Measurements from ENCODE around the gene PRR5L.

DNA sequence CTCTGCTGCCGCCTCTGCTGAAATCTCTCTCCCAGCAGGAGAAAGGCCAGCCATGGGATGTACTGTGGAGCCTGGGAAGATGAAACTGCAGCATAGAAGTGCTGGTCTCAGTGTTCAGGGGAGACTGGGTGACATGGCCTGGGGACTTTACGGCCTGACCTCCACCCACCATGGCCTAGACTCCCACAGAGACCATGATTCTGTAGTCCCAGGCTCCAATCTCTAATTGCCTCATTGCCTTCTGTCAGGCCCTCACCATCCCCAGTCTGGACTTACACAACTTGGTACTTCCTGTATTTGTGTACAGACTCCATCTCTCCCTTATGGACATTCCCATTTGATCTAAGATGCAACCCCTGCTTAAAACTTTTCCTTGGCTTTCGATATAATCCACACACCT, 170.9 kb downstream of the PRR5L start:
- TF ChIP-seq, protein P1, sequence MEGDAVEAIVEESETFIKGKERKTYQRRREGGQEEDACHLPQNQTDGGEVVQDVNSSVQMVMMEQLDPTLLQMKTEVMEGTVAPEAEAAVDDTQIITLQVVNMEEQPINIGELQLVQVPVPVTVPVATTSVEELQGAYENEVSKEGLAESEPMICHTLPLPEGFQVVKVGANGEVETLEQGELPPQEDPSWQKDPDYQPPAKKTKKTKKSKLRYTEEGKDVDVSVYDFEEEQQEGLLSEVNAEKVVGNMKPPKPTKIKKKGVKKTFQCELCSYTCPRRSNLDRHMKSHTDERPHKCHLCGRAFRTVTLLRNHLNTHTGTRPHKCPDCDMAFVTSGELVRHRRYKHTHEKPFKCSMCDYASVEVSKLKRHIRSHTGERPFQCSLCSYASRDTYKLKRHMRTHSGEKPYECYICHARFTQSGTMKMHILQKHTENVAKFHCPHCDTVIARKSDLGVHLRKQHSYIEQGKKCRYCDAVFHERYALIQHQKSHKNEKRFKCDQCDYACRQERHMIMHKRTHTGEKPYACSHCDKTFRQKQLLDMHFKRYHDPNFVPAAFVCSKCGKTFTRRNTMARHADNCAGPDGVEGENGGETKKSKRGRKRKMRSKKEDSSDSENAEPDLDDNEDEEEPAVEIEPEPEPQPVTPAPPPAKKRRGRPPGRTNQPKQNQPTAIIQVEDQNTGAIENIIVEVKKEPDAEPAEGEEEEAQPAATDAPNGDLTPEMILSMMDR (IDR thresholded peaks at IDR 0.05; ENCODE audit: low read depth, low read length, poor library complexity, severe bottlenecking), result no peak
- no peak for TF ChIP-seq EZH2phosphoT487 (IDR thresholded peaks at IDR 0.05; ENCODE audit: borderline replicate concordance, low read length)
